ENCODE data around the gene LILRB4. TPM values are rescaled to one million over a fixed set of nuclear protein-coding genes. Genes with fewer than 3 reads are reported as not detected.
"Not testable (repeated sequence)": the region's sequence is repeated elsewhere in the genome, so short reads cannot be mapped to it uniquely, and the experiment has no call there.

Gene LILRB4
- total RNA-seq, 3 donors from 2014 or later = 3.0 to 8.7 (median 6.4) TPM

DNA sequence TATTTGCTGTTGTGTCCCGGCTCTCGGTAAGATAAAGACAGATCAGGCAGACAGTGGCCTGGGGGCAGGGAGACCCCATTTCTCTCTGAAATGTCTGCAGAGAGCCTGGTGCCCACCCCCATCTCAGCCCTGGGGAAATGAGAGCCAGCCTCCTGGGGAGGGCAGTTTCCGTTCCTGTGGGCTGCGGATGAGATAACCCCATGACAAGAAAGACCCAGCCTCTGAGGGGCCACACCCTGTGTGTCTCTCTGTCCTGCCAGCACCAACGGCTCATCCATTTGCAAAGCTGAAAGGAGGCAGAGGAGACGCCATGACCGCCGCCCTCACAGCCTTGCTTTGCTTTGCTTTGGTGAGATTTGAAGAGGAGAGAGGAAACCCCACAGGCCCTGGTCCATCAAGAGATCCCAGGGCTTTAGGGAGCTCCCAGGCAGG lies 33.3 kb downstream of the LILRB4 start:
- Histone ChIP-seq H3K4me1 (ENCODE audit: low read depth) (no peaks in the 10 kb centered on the region), H3K9me3 (no peaks in the 10 kb centered on the region), H3K4me3 (no peak overlapping the region), H3K36me3 (ENCODE audit: low read depth) (no peaks in the 10 kb centered on the region)
- no peak for TF ChIP-seq CTCF (IDR thresholded peaks at IDR 0.05)
- intact Hi-C loops (cut with DNase I, micrococcal nuclease) = no loop called here
- DNase-seq (no peak), ATAC-seq (no peak)

- ATAC-seq (no peak), DNase-seq (no peak)
- Histone ChIP-seq H3K9me3 (no peaks in the 10 kb centered on the region), H3K4me3 (no peak overlapping the region), H3K36me3 (ENCODE audit: low read depth) (no peaks in the 10 kb centered on the region), H3K4me1 (ENCODE audit: low read depth) (no peaks in the 10 kb centered on the region)
- no peak for TF ChIP-seq CTCF (IDR thresholded peaks at IDR 0.05)
- intact Hi-C loops (cut with DNase I, micrococcal nuclease) = no loop called here
Observed at GRCh38 chr19:54696766-54697165, 34.0 kb downstream of the LILRB4 start.

DNA sequence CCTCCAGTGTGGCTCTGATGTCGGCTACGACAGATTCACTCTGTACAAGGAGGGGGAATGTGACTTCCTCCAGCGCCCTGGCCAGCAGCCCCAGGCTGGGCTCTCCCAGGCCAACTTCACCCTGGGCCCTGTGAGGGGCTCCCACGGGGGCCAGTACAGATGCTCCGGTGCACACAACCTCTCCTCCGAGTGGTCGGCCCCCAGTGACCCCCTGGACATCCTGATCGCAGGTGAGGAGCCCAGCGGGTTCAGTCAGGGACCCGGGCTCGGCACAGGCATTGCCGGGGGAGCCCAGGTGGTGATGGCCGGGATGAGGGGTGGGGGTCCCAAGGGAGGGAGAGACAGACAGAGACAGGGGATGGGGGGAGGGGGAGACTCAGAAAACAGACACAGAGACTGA lies 34.9 kb downstream of the LILRB4 start:
- DNase-seq; ATAC-seq; H3K36me3 ChIP-seq (ENCODE audit: low read depth); H3K4me3 ChIP-seq; H3K4me1 ChIP-seq (ENCODE audit: low read depth); intact Hi-C loops (cut with DNase I, micrococcal nuclease); H3K9me3 ChIP-seq: not testable (repeated sequence)

DNA sequence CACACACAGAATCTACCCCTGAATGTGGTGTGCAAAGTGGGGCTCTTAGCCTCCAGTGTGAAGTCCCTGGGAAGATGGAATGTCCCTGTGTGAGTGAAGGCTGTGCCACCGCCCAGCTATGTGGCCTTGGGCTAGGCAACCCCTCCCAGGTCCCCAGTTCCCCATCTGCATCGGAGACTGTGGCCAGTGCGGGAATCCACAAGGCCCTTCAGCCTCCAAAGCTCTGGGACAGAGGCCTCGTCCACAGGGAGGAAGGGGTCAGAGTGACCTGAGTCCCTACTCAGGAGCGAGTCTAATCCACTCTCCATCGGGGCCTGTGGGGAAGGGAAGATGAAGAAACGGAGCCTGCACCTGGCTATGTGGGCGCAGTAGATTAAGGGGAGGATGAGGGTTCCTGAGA lies 42.1 kb downstream of the LILRB4 start:
- Histone ChIP-seq H3K9me3 (no peaks in the 10 kb centered on the region), H3K4me1 (ENCODE audit: low read depth) (no peaks in the 10 kb centered on the region), H3K36me3 (ENCODE audit: low read depth) (no peaks in the 10 kb centered on the region), H3K4me3 (no peak overlapping the region)
- DNase-seq (no peak), ATAC-seq (no peak)
- intact Hi-C loops (cut with DNase I, micrococcal nuclease) = no loop called here
- no peak for TF ChIP-seq CTCF (IDR thresholded peaks at IDR 0.05)

GRCh38 chr19:54707962-54708361 lies 45.2 kb downstream of the LILRB4 start:
- ATAC-seq = peak; percentile 67
- Histone ChIP-seq H3K4me1 (ENCODE audit: low read depth) (no peaks in the 10 kb centered on the region), H3K9me3 (no peaks in the 10 kb centered on the region), H3K4me3 (no peak overlapping the region), H3K36me3 (ENCODE audit: low read depth) (no peaks in the 10 kb centered on the region)
- DNase-seq = peak in 1 of 3 donors; percentile 17
- intact Hi-C loops (cut with DNase I, micrococcal nuclease) = no loop called here
- TF ChIP-seq CTCF (IDR thresholded peaks at IDR 0.05) = no peak

- DNase-seq (no peak), ATAC-seq (no peak)
- H3K4me3 ChIP-seq = no peak overlapping the region
Observed at GRCh38 chr19:54708781-54709180, 46.0 kb downstream of the LILRB4 start.

More at GRCh38 chr19:54708781-54709180, 46.0 kb downstream of the LILRB4 start:
- Histone ChIP-seq H3K9me3 (no peaks in the 10 kb centered on the region), H3K36me3 (ENCODE audit: low read depth) (no peaks in the 10 kb centered on the region), H3K4me1 (ENCODE audit: low read depth) (no peaks in the 10 kb centered on the region)
- no peak for TF ChIP-seq CTCF (IDR thresholded peaks at IDR 0.05)
- intact Hi-C loops (cut with DNase I, micrococcal nuclease) = no loop called here

Measured in mucosa of descending colon (tissue), 3 donors.